Thymus (tissue), 14 donors: ENCODE measurements around the gene UGCG. TPM values are rescaled to one million over a fixed set of nuclear protein-coding genes. Genes with fewer than 3 reads are reported as not detected.

ENCODE experiments used
- DNase-seq, 9 donors: peaks; one replicate each; pipeline ENCODE4 v3.0.0-alpha.2; 2013; ENCODE audit warnings: low spot score in 9 of 9, low read depth in 6 of 9, missing footprints in 1 of 9
- H3K27ac ChIP-seq, 2 donors: one replicate each; pipeline ENCODE4 v1.5.1; 2013; ENCODE audit warnings: control low read depth in 1 of 2, low read depth in 1 of 2, low read length in 1 of 2, mild to moderate bottlenecking in 1 of 2, moderate library complexity in 1 of 2
- H3K27me3 ChIP-seq, 2 donors: one replicate each; pipeline ENCODE4 v1.5.1; 2013; ENCODE audit warnings: low read length in 1 of 2; ENCODE audit not compliant: control insufficient read depth in 2 of 2, insufficient read depth in 1 of 2
- H3K36me3 ChIP-seq, 2 donors: one replicate each; pipeline ENCODE4 v1.5.1; 2013; ENCODE audit warnings: low read length in 1 of 2, mild to moderate bottlenecking in 1 of 2, moderate library complexity in 1 of 2; ENCODE audit not compliant: control insufficient read depth in 2 of 2, insufficient read depth in 2 of 2
- H3K4me1 ChIP-seq, 2 donors: one replicate each; pipeline ENCODE4 v1.5.1; 2013; ENCODE audit warnings: low read length in 2 of 2; ENCODE audit not compliant: control insufficient read depth in 2 of 2, insufficient read depth in 2 of 2
- H3K4me3 ChIP-seq, 2 donors: one replicate each; pipeline ENCODE4 v1.5.1; 2013; ENCODE audit warnings: low read length in 2 of 2, control low read depth in 1 of 2, mild to moderate bottlenecking in 1 of 2
- H3K9me3 ChIP-seq, 2 donors: one replicate each; pipeline ENCODE4 v1.5.1; 2013; ENCODE audit warnings: low read length in 1 of 2, mild to moderate bottlenecking in 1 of 2; ENCODE audit not compliant: control insufficient read depth in 2 of 2, insufficient read depth in 1 of 2
- WGBS: extraction: QIAGEN DNeasy Blood & Tissue Kit; methylation state at CpG from one replicate; pipeline ENCODE4 v1.1.7; 2013; 5-methylcytosine and 5-hydroxymethylcytosine counted together
- long read RNA-seq, 10 donors: transcript quantifications; one replicate each; lab custom pipeline, GENCODE V29; 2026
- polyA plus RNA-seq: library from polyadenylated mRNA; stranded (reverse); fragments of 200-250 nt; gene quantifications from one replicate; pipeline ENCODE4 v1.2.3, GENCODE V29; 2013
- total RNA-seq: library from RNA; stranded (reverse); fragments of 120-200 nt; gene quantifications from one replicate; pipeline ENCODE4 v1.2.4, GENCODE V29; 2013
- donor health status: healthy.

UGCG gene
- total RNA-seq (32.9 TPM), polyA plus RNA-seq (37.1 TPM)
- long read RNA-seq, donor 1: 0 reads
- long read RNA-seq, donor 2: 0 reads
- long read RNA-seq, donor 3, full-length matches to known transcripts: 9 of 9 reads
- long read RNA-seq, donor 3, partial matches to known transcripts: 0 of 9 reads
- long read RNA-seq, donor 3, other reads (novel, unspliced or antisense): 0 of 9 reads
- long read RNA-seq, donor 4, full-length matches to known transcripts: 9 of 9 reads
- long read RNA-seq, donor 4, partial matches to known transcripts: 0 of 9 reads
- long read RNA-seq, donor 4, other reads (novel, unspliced or antisense): 0 of 9 reads
- long read RNA-seq, donor 5, full-length matches to known transcripts: 16 of 16 reads
- long read RNA-seq, donor 5, partial matches to known transcripts: 0 of 16 reads
- long read RNA-seq, donor 5, other reads (novel, unspliced or antisense): 0 of 16 reads
- long read RNA-seq, donor 6, full-length matches to known transcripts: 5 of 5 reads
- long read RNA-seq, donor 6, partial matches to known transcripts: 0 of 5 reads
- long read RNA-seq, donor 6, other reads (novel, unspliced or antisense): 0 of 5 reads
- long read RNA-seq, donor 7, full-length matches to known transcripts: 8 of 47 reads
- long read RNA-seq, donor 7, partial matches to known transcripts: 39 of 47 reads
- long read RNA-seq, donor 7, other reads (novel, unspliced or antisense): 0 of 47 reads
- long read RNA-seq, donor 8, full-length matches to known transcripts: 6 of 6 reads
- long read RNA-seq, donor 8, partial matches to known transcripts: 0 of 6 reads
- long read RNA-seq, donor 8, other reads (novel, unspliced or antisense): 0 of 6 reads
- long read RNA-seq, donor 9, full-length matches to known transcripts: 3 of 3 reads
- long read RNA-seq, donor 9, partial matches to known transcripts: 0 of 3 reads
- long read RNA-seq, donor 9, other reads (novel, unspliced or antisense): 0 of 3 reads
- long read RNA-seq, donor 10, full-length matches to known transcripts: 10 of 10 reads
- long read RNA-seq, donor 10, partial matches to known transcripts: 0 of 10 reads
- long read RNA-seq, donor 10, other reads (novel, unspliced or antisense): 0 of 10 reads

- WGBS: 1% methylated on average over 84 of the region's 84 CpGs
- DNase-seq: peak in 8 of 9 donors; percentile 61 to 93 (median 84)
- no peaks in the 10 kb centered on the region for H3K9me3 ChIP-seq
- peaks cover 0 to 2% of the 10 kb centered on the region in 2 donors for H3K27me3 ChIP-seq
- peaks cover 0 to 5% of the 10 kb centered on the region in 2 donors for H3K4me1 ChIP-seq
- no peaks in the 10 kb centered on the region for H3K36me3 ChIP-seq
- H3K4me3 ChIP-seq: peak within 1 kb of the TSS; percentile 94 to 100
- H3K27ac ChIP-seq: peak within 1 kb of the TSS; percentile 80 to 96
Observed at GRCh38 chr9:111895996-111896941, at the start of gene UGCG. UGCG (plus strand) TSS chr9:111896814; CDS start chr9:111897216, 402 bp downstream.

- Histone ChIP-seq H3K4me1 (no peaks in the 10 kb centered on the region), H3K36me3 (no peaks in the 10 kb centered on the region), H3K9me3 (no peaks in the 10 kb centered on the region), H3K27ac (no peak overlapping the region), H3K4me3 (no peak overlapping the region), H3K27me3 (no peaks in the 10 kb centered on the region)
- 51% methylated on average over 2 of the region's 2 CpGs for WGBS
- DNase-seq: no peak
Observed at GRCh38 chr9:111851553-111851952, 45.1 kb upstream of the UGCG start.

GRCh38 chr9:111852291-111852690 is 44.3 kb upstream of the UGCG start:
- Histone ChIP-seq H3K27ac (no peak overlapping the region), H3K4me3 (no peak overlapping the region), H3K36me3 (no peaks in the 10 kb centered on the region), H3K4me1 (no peaks in the 10 kb centered on the region), H3K9me3 (no peaks in the 10 kb centered on the region), H3K27me3 (no peaks in the 10 kb centered on the region)
- DNase-seq: no peak
- WGBS: 100% methylated on average over 1 of the region's 1 CpG

- H3K9me3 ChIP-seq: no peaks in the 10 kb centered on the region
- no peaks in the 10 kb centered on the region for H3K36me3 ChIP-seq
- no peak overlapping the region for H3K4me3 ChIP-seq
- H3K27me3 ChIP-seq: no peaks in the 10 kb centered on the region
- no peak overlapping the region for H3K27ac ChIP-seq
- no peak for DNase-seq
- no peaks in the 10 kb centered on the region for H3K4me1 ChIP-seq
Observed at GRCh38 chr9:111853450-111853827, 43.2 kb upstream of the UGCG start.

GRCh38 chr9:111854799-111855198 is 41.8 kb upstream of the UGCG start:
- 97% methylated on average over 4 of the region's 4 CpGs for WGBS
- Histone ChIP-seq H3K9me3 (no peaks in the 10 kb centered on the region), H3K36me3 (no peaks in the 10 kb centered on the region), H3K4me3 (no peak overlapping the region), H3K27ac (no peak overlapping the region), H3K4me1 (no peaks in the 10 kb centered on the region), H3K27me3 (no peaks in the 10 kb centered on the region)
- DNase-seq: no peak

GRCh38 chr9:111857555-111858211 is 38.9 kb upstream of the UGCG start:
- 97% methylated on average over 3 of the region's 3 CpGs for WGBS
- no peaks in the 10 kb centered on the region for H3K36me3 ChIP-seq
- no peaks in the 10 kb centered on the region for H3K9me3 ChIP-seq
- H3K27ac ChIP-seq: no peak overlapping the region
- no peaks in the 10 kb centered on the region for H3K27me3 ChIP-seq
- DNase-seq: no peak
- no peaks in the 10 kb centered on the region for H3K4me1 ChIP-seq
- no peak overlapping the region for H3K4me3 ChIP-seq

- Histone ChIP-seq H3K36me3 (no peaks in the 10 kb centered on the region), H3K4me1 (no peaks in the 10 kb centered on the region), H3K9me3 (no peaks in the 10 kb centered on the region), H3K4me3 (no peak overlapping the region), H3K27me3 (no peaks in the 10 kb centered on the region), H3K27ac (no peak overlapping the region)
- no peak for DNase-seq
- WGBS: 95% methylated on average over 4 of the region's 4 CpGs
Observed at GRCh38 chr9:111860443-111860842, 36.2 kb upstream of the UGCG start.

- DNase-seq: no peak
- Histone ChIP-seq H3K4me1 (no peaks in the 10 kb centered on the region), H3K4me3 (no peak overlapping the region), H3K27me3 (peaks cover 0 to 2% of the 10 kb centered on the region in 2 donors), H3K27ac (no peak overlapping the region), H3K36me3 (no peaks in the 10 kb centered on the region), H3K9me3 (no peaks in the 10 kb centered on the region)
- WGBS: 95% methylated on average over 3 of the region's 3 CpGs
Observed at GRCh38 chr9:111863636-111864035, 33.0 kb upstream of the UGCG start.
